ENCODE measurements around the gene MAPK13.
"Not testable (repeated sequence)": the region's sequence is repeated elsewhere in the genome, so short reads cannot be mapped to it uniquely, and the experiment has no call there.

DNA sequence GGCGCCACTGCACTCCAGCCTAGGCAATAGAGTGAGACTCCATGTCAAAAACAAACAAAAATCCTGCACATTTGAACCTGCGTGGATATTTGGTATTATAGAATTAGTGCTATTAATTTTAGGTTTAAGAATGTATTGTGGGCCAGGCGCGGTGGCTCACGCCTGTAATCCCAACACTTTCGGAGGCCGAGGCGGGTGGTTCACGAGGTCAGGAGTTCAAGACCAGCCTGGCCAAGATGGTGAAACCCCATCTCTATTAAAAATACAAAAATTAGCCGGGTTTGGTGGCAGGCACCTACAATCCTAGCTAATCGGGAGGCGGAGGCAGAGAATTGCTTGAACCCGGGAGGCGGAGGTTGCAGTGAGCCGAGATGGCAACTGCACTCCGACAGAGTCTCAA is 979 bp upstream of the MAPK13 start:
- TF ChIP-seq ATF3 (CRISPR knock-in tag; conservative IDR thresholded peaks at IDR 0.05); CTCF (IDR thresholded peaks at IDR 0.05); FOXP4 (CRISPR knock-in tag; IDR thresholded peaks at IDR 0.05); CBFB (CRISPR knock-in tag; IDR thresholded peaks at IDR 0.05; ENCODE audit: low read depth); GABPB1 (CRISPR knock-in tag; IDR thresholded peaks at IDR 0.05); CREB1 (CRISPR knock-in tag; IDR thresholded peaks at IDR 0.05); ELF4 (CRISPR knock-in tag; IDR thresholded peaks at IDR 0.05; ENCODE audit: low read depth); ARID4B (CRISPR knock-in tag; IDR thresholded peaks at IDR 0.05; ENCODE audit: borderline replicate concordance): not testable (repeated sequence)
- TF ChIP-seq, protein P1, sequence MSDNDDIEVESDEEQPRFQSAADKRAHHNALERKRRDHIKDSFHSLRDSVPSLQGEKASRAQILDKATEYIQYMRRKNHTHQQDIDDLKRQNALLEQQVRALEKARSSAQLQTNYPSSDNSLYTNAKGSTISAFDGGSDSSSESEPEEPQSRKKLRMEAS (CRISPR knock-in tag; IDR thresholded peaks at IDR 0.05) = not testable (repeated sequence)
- TF ChIP-seq, protein P2, sequence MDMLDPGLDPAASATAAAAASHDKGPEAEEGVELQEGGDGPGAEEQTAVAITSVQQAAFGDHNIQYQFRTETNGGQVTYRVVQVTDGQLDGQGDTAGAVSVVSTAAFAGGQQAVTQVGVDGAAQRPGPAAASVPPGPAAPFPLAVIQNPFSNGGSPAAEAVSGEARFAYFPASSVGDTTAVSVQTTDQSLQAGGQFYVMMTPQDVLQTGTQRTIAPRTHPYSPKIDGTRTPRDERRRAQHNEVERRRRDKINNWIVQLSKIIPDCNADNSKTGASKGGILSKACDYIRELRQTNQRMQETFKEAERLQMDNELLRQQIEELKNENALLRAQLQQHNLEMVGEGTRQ (CRISPR knock-in tag; IDR thresholded peaks at IDR 0.05) = not testable (repeated sequence)

Data from WTC11 (cell line).